Measurements from ENCODE around the gene VMP1.

- no peak for TF ChIP-seq CTCF (conservative IDR thresholded peaks at IDR 0.05)
- TF ChIP-seq ZFX (IDR thresholded peaks at IDR 0.05) = no peak
These were observed 28.5 kb upstream of the VMP1 start for GRCh38 chr17:59678918-59679317.
